MCF 10A (cell line): Measurements from ENCODE around the gene TOMM70. TPM values are rescaled to one million over a fixed set of nuclear protein-coding genes. Genes with fewer than 3 reads are reported as not detected.
A peak's percentile ranks its signal among the peaks of the same experiment; 100 is the strongest.

Experiments used
- BruUV-seq: library from RNA; stranded (reverse); fragments of 400-500 nt; replicated peaks from 2 replicates; lab custom pipeline; 2021; lab: Mats Ljungman, UMichigan
- CTCF ChIA-PET: fragments of 300-600 bp; sonication (Branson Sonifier 250); formaldehyde crosslinking; extraction: SDS; loops from one replicate; lab custom pipeline; 2021; ENCODE audit warnings: antibody characterized with exemption, inconsistent platforms; lab: Yijun Ruan, JAX
- POLR2A ChIA-PET: fragments of 300-600, 350-650 bp; sonication (Branson Sonifier 250); formaldehyde crosslinking; extraction: SDS; loops from one replicate; lab custom pipeline; 2020; ENCODE audit warnings: antibody characterized with exemption, inconsistent platforms; lab: Yijun Ruan, JAX
- DNase-seq: peaks from one replicate; pipeline ENCODE4 v3.0.0-alpha.2; 2018; ENCODE audit not compliant: unreplicated experiment
- H3K27ac Mint-ChIP-seq: one replicate; pipeline ENCODE4 v1.8.0; 2022; ENCODE audit warnings: mild to moderate bottlenecking, low read depth, mixed read lengths; ENCODE audit not compliant: unreplicated experiment
- H3K27me3 Mint-ChIP-seq: one replicate; pipeline ENCODE4 v1.8.0; 2022; ENCODE audit warnings: mixed read lengths; ENCODE audit not compliant: insufficient read depth, unreplicated experiment
- H3K36me3 Mint-ChIP-seq: one replicate; pipeline ENCODE4 v1.8.0; 2022; ENCODE audit warnings: mild to moderate bottlenecking, moderate library complexity, mixed read lengths; ENCODE audit not compliant: insufficient read depth, unreplicated experiment
- H3K4me1 Mint-ChIP-seq: one replicate; pipeline ENCODE4 v1.8.0; 2022; ENCODE audit warnings: mixed read lengths; ENCODE audit not compliant: insufficient read depth, unreplicated experiment
- H3K4me3 Mint-ChIP-seq: one replicate; pipeline ENCODE4 v1.8.0; 2022; ENCODE audit warnings: mild to moderate bottlenecking, moderate library complexity, mixed read lengths; ENCODE audit not compliant: unreplicated experiment
- H3K9me3 Mint-ChIP-seq: one replicate; pipeline ENCODE4 v1.8.0; 2022; ENCODE audit warnings: mixed read lengths; ENCODE audit not compliant: unreplicated experiment
- intact Hi-C: fragments of 100-400 bp; cut with micrococcal nuclease; formaldehyde crosslinking; loops from 2 replicates; pipeline ENCODE4 v1.14.1; 2022
- total RNA-seq: library from RNA; stranded (reverse); gene quantifications from 2 replicates; pipeline ENCODE4 v1.2.3, GENCODE V29; 2022
- TF ChIP-seq, protein P1 (sequence below): fragments of 200-600 bp; IDR thresholded peaks from one replicate; pipeline ENCODE4 v1.8.0; 2022; ENCODE audit warnings: antibody characterized with exemption, mild to moderate bottlenecking; ENCODE audit not compliant: unreplicated experiment

TOMM70 gene
- total RNA-seq, 1 experiment from 2014 or later, result 58.2 TPM

GRCh38 chr3:100334488-100335351, 66.2 kb downstream of the TOMM70 start, which contains the start of gene NIT2:
TSS of gene NIT2 (plus strand) at chr3:100334757. CDS start at chr3:100334792, 35 bp downstream.
- peak; percentile 82 for DNase-seq
- POLR2A ChIA-PET, result interaction anchor here (0.7 to 3.3 kb wide), 20 partner anchors 9 to 503 kb away, joined by 3 to 27 read pairs (median 4); partner anchors contain the start of genes LNP1, TBC1D23 and TOMM70
- TF ChIP-seq, protein P1, sequence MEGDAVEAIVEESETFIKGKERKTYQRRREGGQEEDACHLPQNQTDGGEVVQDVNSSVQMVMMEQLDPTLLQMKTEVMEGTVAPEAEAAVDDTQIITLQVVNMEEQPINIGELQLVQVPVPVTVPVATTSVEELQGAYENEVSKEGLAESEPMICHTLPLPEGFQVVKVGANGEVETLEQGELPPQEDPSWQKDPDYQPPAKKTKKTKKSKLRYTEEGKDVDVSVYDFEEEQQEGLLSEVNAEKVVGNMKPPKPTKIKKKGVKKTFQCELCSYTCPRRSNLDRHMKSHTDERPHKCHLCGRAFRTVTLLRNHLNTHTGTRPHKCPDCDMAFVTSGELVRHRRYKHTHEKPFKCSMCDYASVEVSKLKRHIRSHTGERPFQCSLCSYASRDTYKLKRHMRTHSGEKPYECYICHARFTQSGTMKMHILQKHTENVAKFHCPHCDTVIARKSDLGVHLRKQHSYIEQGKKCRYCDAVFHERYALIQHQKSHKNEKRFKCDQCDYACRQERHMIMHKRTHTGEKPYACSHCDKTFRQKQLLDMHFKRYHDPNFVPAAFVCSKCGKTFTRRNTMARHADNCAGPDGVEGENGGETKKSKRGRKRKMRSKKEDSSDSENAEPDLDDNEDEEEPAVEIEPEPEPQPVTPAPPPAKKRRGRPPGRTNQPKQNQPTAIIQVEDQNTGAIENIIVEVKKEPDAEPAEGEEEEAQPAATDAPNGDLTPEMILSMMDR, result no peak
- BruUV-seq, result no TSS peak
- Mint-ChIP-seq H3K9me3 (no peaks in the 10 kb centered on the region), H3K36me3 (peaks cover 10% of the 10 kb centered on the region), H3K27ac (peak within 1 kb of the TSS; percentile 82), H3K27me3 (no peaks in the 10 kb centered on the region), H3K4me1 (peaks cover 5% of the 10 kb centered on the region), H3K4me3 (peak within 1 kb of the TSS; percentile 85)
- intact Hi-C loops, result no loop called here
- CTCF ChIA-PET, result interaction anchor here (0.6 to 1.5 kb wide), 6 partner anchors 18 to 515 kb away, joined by 3 to 7 read pairs (median 4); no protein-coding TSS in a partner anchor

- H3K27ac Mint-ChIP-seq, result peak overlapping the region; percentile 82
- ChIA-PET POLR2A (interaction anchor here (0.7 to 3.3 kb wide), 12 partner anchors 10 to 502 kb away, joined by 3 to 27 read pairs (median 6); partner anchors contain the start of genes LNP1, TBC1D23 and TOMM70), CTCF (interaction anchor here (0.6 to 1.1 kb wide), 5 partner anchors 34 to 514 kb away, joined by 3 to 4 read pairs (median 3); partner anchors contain the start of gene LNP1)
- H3K27me3 Mint-ChIP-seq, result no peaks in the 10 kb centered on the region
- no TSS peak for BruUV-seq
- H3K36me3 Mint-ChIP-seq, result peaks cover 5% of the 10 kb centered on the region
- intact Hi-C loops, result no loop called here
- peaks cover 5% of the 10 kb centered on the region for H3K4me1 Mint-ChIP-seq
- H3K4me3 Mint-ChIP-seq, result peak overlapping the region; percentile 85
- DNase-seq, result no peak
- no peaks in the 10 kb centered on the region for H3K9me3 Mint-ChIP-seq
- TF ChIP-seq, protein P1, result no peak
Measured at GRCh38 chr3:100333970-100334487, 66.9 kb downstream of the TOMM70 start.

- ChIA-PET POLR2A (interaction anchor here (0.7 to 3.3 kb wide), 3 partner anchors 10 to 473 kb away, joined by 3 to 18 read pairs (median 9); no protein-coding TSS in a partner anchor), CTCF (interaction anchor here (0.9 to 1.4 kb wide), 3 partner anchors 13 to 500 kb away, joined by 3 to 4 read pairs (median 3); no protein-coding TSS in a partner anchor)
- H3K4me3 Mint-ChIP-seq, result no peak overlapping the region
- BruUV-seq, result no TSS peak
- H3K27me3 Mint-ChIP-seq, result no peaks in the 10 kb centered on the region
- TF ChIP-seq, protein P1, result no peak
- no peaks in the 10 kb centered on the region for H3K9me3 Mint-ChIP-seq
- H3K4me1 Mint-ChIP-seq, result peaks cover 5% of the 10 kb centered on the region
- no peak for DNase-seq
- no peaks in the 10 kb centered on the region for H3K36me3 Mint-ChIP-seq
- intact Hi-C loops, result no loop called here
- H3K27ac Mint-ChIP-seq, result no peak overlapping the region
Measured at GRCh38 chr3:100333051-100333450, 67.8 kb downstream of the TOMM70 start.
